MCF 10A (cell line): ENCODE data around the gene RSAD2. TPM values are rescaled to one million over a fixed set of nuclear protein-coding genes. Genes with fewer than 3 reads are reported as not detected.

Experiments used
- BruUV-seq: library from RNA; stranded (reverse); fragments of 400-500 nt; replicated peaks from 2 replicates; lab custom pipeline; 2021; lab: Mats Ljungman, UMichigan
- CTCF ChIA-PET: fragments of 300-600 bp; sonication (Branson Sonifier 250); formaldehyde crosslinking; extraction: SDS; loops from one replicate; lab custom pipeline; 2021; ENCODE audit warnings: antibody characterized with exemption, inconsistent platforms; lab: Yijun Ruan, JAX
- POLR2A ChIA-PET: fragments of 300-600, 350-650 bp; sonication (Branson Sonifier 250); formaldehyde crosslinking; extraction: SDS; loops from one replicate; lab custom pipeline; 2020; ENCODE audit warnings: antibody characterized with exemption, inconsistent platforms; lab: Yijun Ruan, JAX
- DNase-seq: peaks from one replicate; pipeline ENCODE4 v3.0.0-alpha.2; 2018; ENCODE audit not compliant: unreplicated experiment
- H3K27ac Mint-ChIP-seq: one replicate; pipeline ENCODE4 v1.8.0; 2022; ENCODE audit warnings: mild to moderate bottlenecking, low read depth, mixed read lengths; ENCODE audit not compliant: unreplicated experiment
- H3K27me3 Mint-ChIP-seq: one replicate; pipeline ENCODE4 v1.8.0; 2022; ENCODE audit warnings: mixed read lengths; ENCODE audit not compliant: insufficient read depth, unreplicated experiment
- H3K36me3 Mint-ChIP-seq: one replicate; pipeline ENCODE4 v1.8.0; 2022; ENCODE audit warnings: mild to moderate bottlenecking, moderate library complexity, mixed read lengths; ENCODE audit not compliant: insufficient read depth, unreplicated experiment
- H3K4me1 Mint-ChIP-seq: one replicate; pipeline ENCODE4 v1.8.0; 2022; ENCODE audit warnings: mixed read lengths; ENCODE audit not compliant: insufficient read depth, unreplicated experiment
- H3K4me3 Mint-ChIP-seq: one replicate; pipeline ENCODE4 v1.8.0; 2022; ENCODE audit warnings: mild to moderate bottlenecking, moderate library complexity, mixed read lengths; ENCODE audit not compliant: unreplicated experiment
- H3K9me3 Mint-ChIP-seq: one replicate; pipeline ENCODE4 v1.8.0; 2022; ENCODE audit warnings: mixed read lengths; ENCODE audit not compliant: unreplicated experiment
- CTCF ChIP-seq: fragments of 200-600 bp; IDR thresholded peaks from one replicate; pipeline ENCODE4 v1.8.0; 2022; ENCODE audit warnings: antibody characterized with exemption, mild to moderate bottlenecking; ENCODE audit not compliant: unreplicated experiment
- intact Hi-C: fragments of 100-400 bp; cut with micrococcal nuclease; formaldehyde crosslinking; loops from 2 replicates; pipeline ENCODE4 v1.14.1; 2022
- total RNA-seq: library from RNA; stranded (reverse); gene quantifications from 2 replicates; pipeline ENCODE4 v1.2.3, GENCODE V29; 2022

The RSAD2 gene
- total RNA-seq, 1 experiment from 2014 or later = 0.09 TPM

- BruUV-seq = no TSS peak
- ChIA-PET POLR2A (no interaction called here), CTCF (interaction anchor here (0.6 to 0.9 kb wide), 2 partner anchors 117 to 1132 kb away, joined by 3 read pairs; no protein-coding TSS in a partner anchor)
- Mint-ChIP-seq H3K4me3 (no peak overlapping the region), H3K27ac (no peak overlapping the region), H3K4me1 (no peaks in the 10 kb centered on the region), H3K9me3 (peaks cover 5% of the 10 kb centered on the region), H3K27me3 (peaks cover 41% of the 10 kb centered on the region), H3K36me3 (no peaks in the 10 kb centered on the region)
- no peak for TF ChIP-seq CTCF
- DNase-seq = no peak
- intact Hi-C loops = no loop called here
These were observed 49.6 kb downstream of the RSAD2 start for GRCh38 chr2:6927186-6927585.

- no peaks in the 10 kb centered on the region for H3K4me1 Mint-ChIP-seq
- ChIA-PET CTCF (interaction anchor here (0.6 to 0.9 kb wide), 2 partner anchors 116 to 1133 kb away, joined by 3 read pairs; no protein-coding TSS in a partner anchor), POLR2A (no interaction called here)
- peaks cover 46% of the 10 kb centered on the region for H3K27me3 Mint-ChIP-seq
- peaks cover 7% of the 10 kb centered on the region for H3K9me3 Mint-ChIP-seq
- no peak overlapping the region for H3K4me3 Mint-ChIP-seq
- DNase-seq = no peak
- no peak overlapping the region for H3K27ac Mint-ChIP-seq
- no TSS peak for BruUV-seq
- no peaks in the 10 kb centered on the region for H3K36me3 Mint-ChIP-seq
- intact Hi-C loops = no loop called here
- no peak for TF ChIP-seq CTCF
These were observed 50.2 kb downstream of the RSAD2 start for GRCh38 chr2:6927753-6928152.

- H3K9me3 Mint-ChIP-seq = peaks cover 7% of the 10 kb centered on the region
- CTCF ChIA-PET = interaction anchor here (0.7 to 1.6 kb wide), 3 partner anchors 9 to 116 kb away, joined by 3 to 6 read pairs (median 3); partner anchors contain the start of gene RNF144A
- no peaks in the 10 kb centered on the region for H3K4me1 Mint-ChIP-seq
- no peak for DNase-seq
- BruUV-seq = no TSS peak
- peaks cover 47% of the 10 kb centered on the region for H3K27me3 Mint-ChIP-seq
- POLR2A ChIA-PET = no interaction called here
- TF ChIP-seq CTCF = no peak
- no peak overlapping the region for H3K4me3 Mint-ChIP-seq
- no peaks in the 10 kb centered on the region for H3K36me3 Mint-ChIP-seq
- intact Hi-C loops = no loop called here
- H3K27ac Mint-ChIP-seq = no peak overlapping the region
These were observed 50.9 kb downstream of the RSAD2 start for GRCh38 chr2:6928452-6928851.

- H3K36me3 Mint-ChIP-seq = no peaks in the 10 kb centered on the region
- no TSS peak for BruUV-seq
- CTCF ChIA-PET = interaction anchor here (0.7 to 1.6 kb wide), 6 partner anchors 10 to 1763 kb away, joined by 3 to 6 read pairs (median 3); partner anchors contain the start of gene RNF144A
- no peak for DNase-seq
- peaks cover 7% of the 10 kb centered on the region for H3K9me3 Mint-ChIP-seq
- no peaks in the 10 kb centered on the region for H3K4me1 Mint-ChIP-seq
- POLR2A ChIA-PET = interaction anchor here (0.6 kb wide), 1 partner anchor 10 kb away, joined by 3 read pairs; no protein-coding TSS in a partner anchor
- no peak for TF ChIP-seq CTCF
- H3K4me3 Mint-ChIP-seq = no peak overlapping the region
- H3K27ac Mint-ChIP-seq = no peak overlapping the region
- peaks cover 40% of the 10 kb centered on the region for H3K27me3 Mint-ChIP-seq
- intact Hi-C loops = no loop called here
These were observed 51.7 kb downstream of the RSAD2 start for GRCh38 chr2:6929196-6929819.
